Lower leg skin (tissue), 4 donors: Measurements from ENCODE around the gene CYP4F2. TPM values are rescaled to one million over a fixed set of nuclear protein-coding genes. Genes with fewer than 3 reads are reported as not detected.
"Not testable (repeated sequence)": the region's sequence is repeated elsewhere in the genome, so short reads cannot be mapped to it uniquely, and the experiment has no call there.

Experiments used
- DNase-seq, 2 donors: peaks; one replicate each; pipeline ENCODE4 v3.0.0-alpha.2; 2019; ENCODE audit warnings: low spot score in 2 of 2
- H3K4me3 ChIP-seq: fragments of 200-600 bp; sonication (generic); 2 replicates; pipeline ENCODE4 v1.5.1; 2017; ENCODE audit warnings: mild to moderate bottlenecking, low read depth; ENCODE audit not compliant: poor library complexity, severe bottlenecking
- CTCF ChIP-seq, 3 donors: fragments of 450-650 bp; IDR thresholded peaks; one replicate each; pipeline ENCODE4 v1.5.1; 2016; ENCODE audit warnings: antibody characterized with exemption in 3 of 3, mild to moderate bottlenecking in 3 of 3, moderate library complexity in 2 of 3
- POLR2A ChIP-seq, 2 donors: fragments of 450-650 bp; IDR thresholded peaks; one replicate each; pipeline ENCODE4 v1.6.1; 2016 to 2017; ENCODE audit warnings: antibody characterized with exemption in 2 of 2, mild to moderate bottlenecking in 1 of 2, moderate library complexity in 1 of 2
- WGBS, 2 donors: methylation state at CpG; one replicate each; pipeline ENCODE4 v1.1.5; 2018; 5-methylcytosine and 5-hydroxymethylcytosine counted together
- intact Hi-C: fragments of 100-400 bp; cut with DNase I; formaldehyde crosslinking; loops from one replicate; pipeline ENCODE4 v1.15.0; 2023; ENCODE audit warnings: low total_unique reads
- total RNA-seq, 4 donors: library from RNA; depleted of rRNA; stranded (reverse); fragments of >200 nt; gene quantifications; one replicate each; pipeline ENCODE4 v1.1.0, GENCODE V29; 2016

Gene CYP4F2
- total RNA-seq, 4 donors from 2014 or later = 0.91 to 4.2 (median 2.9) TPM

- H3K4me3 ChIP-seq = no peak overlapping the region
- no peak for DNase-seq
- intact Hi-C loops = no loop called here
- no peak for TF ChIP-seq CTCF (IDR thresholded peaks at IDR 0.05)
- no peak for TF ChIP-seq POLR2A (IDR thresholded peaks at IDR 0.05)
Measured at GRCh38 chr19:15905026-15905425, 7.2 kb upstream of the CYP4F2 start.

GRCh38 chr19:15902898-15903297 is 5.0 kb upstream of the CYP4F2 start:
- intact Hi-C loops, H3K4me3 ChIP-seq, DNase-seq: not testable (repeated sequence)
- WGBS, 2 donors = 93% methylated on average over 26 to 29 of the region's 29 CpGs

DNA sequence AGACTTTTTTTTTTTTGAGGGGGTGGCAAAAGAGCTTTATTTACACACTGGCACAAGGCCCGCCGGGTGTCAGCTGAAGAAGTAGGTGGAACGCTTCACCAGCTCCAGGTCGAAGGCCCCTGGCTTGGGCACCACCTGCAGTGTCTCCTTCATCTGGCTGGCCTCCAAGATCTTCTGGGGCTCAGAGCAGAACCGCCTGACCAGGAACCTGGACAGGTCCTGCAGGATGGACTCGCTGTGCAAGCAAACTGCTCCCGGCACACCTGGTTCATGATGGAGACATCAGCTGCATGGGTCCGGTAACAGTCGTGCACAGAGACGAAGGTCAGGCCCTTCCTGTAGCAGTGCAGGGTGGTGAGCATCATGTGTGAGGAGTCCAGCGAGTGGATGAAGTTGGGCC is 4.4 kb upstream of the CYP4F2 start:
- no peak overlapping the region for H3K4me3 ChIP-seq
- 82 to 87% methylated on average over 11 of the region's 11 CpGs for WGBS, 2 donors
- TF ChIP-seq POLR2A (IDR thresholded peaks at IDR 0.05) (no peak), CTCF (IDR thresholded peaks at IDR 0.05) (no peak)
- DNase-seq = no peak
- intact Hi-C loops = no loop called here

GRCh38 chr19:15900504-15900903 is 2.6 kb upstream of the CYP4F2 start:
- DNase-seq = no peak
- WGBS, 2 donors = 73 to 75% methylated on average over 11 of the region's 11 CpGs
- no peak overlapping the region for H3K4me3 ChIP-seq
- no peak for TF ChIP-seq CTCF (IDR thresholded peaks at IDR 0.05)
- TF ChIP-seq POLR2A (IDR thresholded peaks at IDR 0.05) = no peak
- intact Hi-C loops = no loop called here

DNA sequence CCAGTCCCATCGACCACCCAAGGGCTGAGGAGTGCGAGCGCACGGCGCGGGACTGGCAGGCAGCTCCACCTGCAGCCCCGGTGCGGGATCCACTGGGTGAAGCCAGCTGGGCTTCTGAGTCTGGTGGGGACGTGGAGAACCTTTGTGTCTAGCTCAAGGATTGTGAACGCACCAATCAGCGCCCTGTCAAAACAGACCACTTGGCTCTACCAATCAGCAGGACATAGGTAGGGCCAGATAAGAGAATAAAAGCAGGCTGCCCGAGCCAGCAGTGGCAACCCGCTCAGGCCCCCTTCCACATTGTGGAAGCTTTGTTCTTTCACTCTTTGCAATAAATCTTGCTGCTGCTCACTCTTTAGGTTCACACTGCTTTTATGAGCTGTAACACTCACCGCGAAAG is 2.2 kb upstream of the CYP4F2 start:
- intact Hi-C loops = not testable (repeated sequence)
- WGBS, 2 donors = 8 to 11% methylated on average over 9 to 15 of the region's 15 CpGs

DNA sequence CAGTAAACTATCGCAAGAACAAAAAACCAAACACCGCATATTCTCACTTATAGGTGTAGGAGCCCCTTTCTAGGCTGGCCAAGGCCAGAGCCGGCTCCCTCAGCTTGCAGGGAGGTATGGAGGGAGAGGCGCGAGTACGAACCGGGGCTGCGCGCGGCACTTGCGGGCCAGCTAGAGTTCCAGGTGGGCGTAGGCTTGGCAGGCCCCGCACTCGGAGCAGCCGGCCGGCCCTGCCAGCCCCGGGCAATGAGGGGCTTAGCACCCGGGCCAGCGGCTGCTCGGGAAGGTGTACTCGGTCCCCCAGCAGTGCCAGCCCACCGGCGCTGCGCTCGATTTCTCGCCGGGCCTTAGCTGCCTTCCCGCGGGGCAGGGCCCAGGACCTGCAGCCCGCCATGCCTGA is 1.7 kb upstream of the CYP4F2 start:
- WGBS, 2 donors = 12 to 20% methylated on average over 15 to 24 of the region's 30 CpGs
- H3K4me3 ChIP-seq, DNase-seq, intact Hi-C loops: not testable (repeated sequence)

More for the DNA sequence above, 2.2 kb upstream of the CYP4F2 start:
- not testable (repeated sequence) for H3K4me3 ChIP-seq, DNase-seq

- no peak for DNase-seq
- no peak overlapping the region for H3K4me3 ChIP-seq
- intact Hi-C loops = no loop called here
- TF ChIP-seq CTCF (IDR thresholded peaks at IDR 0.05) = no peak
- TF ChIP-seq POLR2A (IDR thresholded peaks at IDR 0.05) = no peak
- 87 to 89% methylated on average over 16 of the region's 16 CpGs for WGBS, 2 donors
Measured at GRCh38 chr19:15897026-15897737, 692 bp downstream of the CYP4F2 start.
